SHP77 (cell line): Measurements from ENCODE around the gene TTC9.

Experiments
- DNase-seq, 2 experiments: peaks; one replicate each; lab custom pipeline; 2025; lab: John Stamatoyannopoulos, UW

The TTC9 gene

DNA sequence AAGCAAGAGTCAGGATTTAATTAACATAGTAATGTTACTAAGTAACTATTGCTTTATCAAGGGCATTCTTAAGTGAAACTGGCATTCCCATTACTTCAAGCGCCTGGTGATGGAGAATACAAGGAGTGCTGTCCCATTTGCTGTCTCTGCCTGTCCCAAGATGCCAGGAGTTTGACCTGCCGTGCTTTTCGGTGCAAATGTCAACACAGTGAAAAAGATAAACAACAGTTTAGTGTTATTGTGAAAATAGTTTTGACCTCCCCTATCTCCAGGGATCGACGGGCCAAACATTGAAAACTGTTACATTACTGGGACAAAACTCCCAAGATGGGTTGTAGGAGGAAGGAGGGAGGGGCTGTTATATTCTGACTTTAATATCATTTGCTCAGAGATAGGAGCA, 74.8 kb downstream of the TTC9 start:
- DNase-seq: no peak

DNA sequence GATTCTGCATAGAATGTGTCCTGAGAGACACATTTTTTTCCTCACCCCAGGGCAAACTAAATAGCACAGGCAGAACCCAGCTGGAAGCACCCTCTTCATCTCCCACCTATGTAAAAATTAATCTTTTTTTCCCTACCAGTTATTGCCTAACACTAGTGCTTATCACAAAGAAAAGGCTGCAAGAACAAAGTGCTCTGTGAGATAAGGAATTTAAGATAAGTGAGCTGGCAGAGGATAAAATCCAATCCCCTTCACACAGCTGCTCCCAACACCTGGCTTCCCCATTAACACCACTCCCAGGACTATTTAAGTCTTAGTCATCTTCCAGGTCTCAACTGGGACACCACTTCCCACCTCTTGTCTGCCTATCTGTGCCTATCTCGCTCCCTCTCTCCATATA, 75.2 kb downstream of the TTC9 start:
- no peak for DNase-seq

- no peak for DNase-seq
Measured at GRCh38 chr14:70718383-70719118, 76.8 kb downstream of the TTC9 start.

DNA sequence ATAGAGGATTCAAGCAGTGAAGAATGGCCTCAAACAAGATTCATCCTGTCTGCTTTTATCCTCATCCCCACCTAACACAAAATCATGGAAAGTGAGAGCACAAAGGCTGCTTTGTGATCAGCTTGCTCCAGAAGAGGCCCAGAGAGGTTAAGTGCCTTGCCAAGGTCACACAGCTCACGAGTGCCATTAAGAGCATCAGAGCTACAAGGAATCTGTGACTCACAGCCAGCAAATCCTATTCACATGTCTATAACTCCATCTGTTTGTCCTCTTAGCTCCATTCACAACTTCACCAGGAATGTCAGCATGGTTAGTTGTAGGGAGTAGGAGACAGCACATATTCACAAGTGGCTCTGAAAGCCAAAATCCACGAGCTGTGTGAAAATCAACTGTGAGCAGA, 79.8 kb downstream of the TTC9 start:
- no peak for DNase-seq

- DNase-seq: no peak
Measured at GRCh38 chr14:70722418-70722817, 80.7 kb downstream of the TTC9 start.

DNA sequence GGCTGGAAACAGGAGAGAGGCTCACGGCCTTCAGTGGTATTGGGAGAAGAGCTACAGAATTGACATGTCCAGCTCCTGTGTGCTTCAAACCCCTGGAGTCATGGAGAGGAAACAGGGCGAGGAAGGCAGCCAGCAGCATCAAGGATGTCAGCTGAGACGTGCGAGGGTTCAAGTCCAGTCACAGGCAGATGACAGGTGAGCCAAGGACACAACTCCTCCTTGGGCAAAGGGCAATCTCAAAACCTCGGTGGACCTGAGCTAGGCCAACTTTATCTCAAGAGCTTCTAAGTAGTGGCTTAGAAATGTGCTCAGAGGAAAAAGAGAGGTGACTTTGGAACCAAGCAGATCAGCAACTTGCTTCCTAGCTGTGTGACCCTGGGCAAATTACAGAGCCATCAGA, 81.6 kb downstream of the TTC9 start:
- DNase-seq: no peak

GRCh38 chr14:70724110-70724509, 82.4 kb downstream of the TTC9 start:
- no peak for DNase-seq

DNA sequence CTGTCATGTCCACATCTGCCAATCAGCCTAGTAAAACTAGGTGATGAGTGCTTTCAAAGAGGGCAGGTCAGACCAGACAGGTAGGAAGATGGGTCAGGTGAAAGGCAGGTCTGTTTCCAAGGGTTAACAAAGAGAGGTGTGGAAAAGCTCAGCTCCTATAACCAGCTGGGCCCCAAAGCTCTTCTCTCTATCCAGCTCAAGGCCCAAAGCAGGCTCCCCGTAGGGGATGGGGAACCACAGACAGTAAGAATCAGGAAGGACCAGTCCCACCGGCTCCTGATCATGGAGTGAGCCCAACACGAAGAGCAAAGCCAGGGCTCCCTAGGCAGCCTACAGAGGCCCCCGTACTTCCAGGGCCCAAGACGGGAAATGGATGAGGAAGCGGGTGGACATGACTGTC, 83.2 kb downstream of the TTC9 start:
- DNase-seq: no peak
